K562 (cell line): ENCODE data around the gene MYLK4. TPM values are rescaled to one million over a fixed set of nuclear protein-coding genes. Genes with fewer than 3 reads are reported as not detected.

ENCODE experiments used
- ARID4B ChIP-seq: sonication (generic); formaldehyde crosslinking; IDR thresholded peaks from 2 replicates; pipeline ENCODE4 v1.8.0; 2022; ENCODE audit warnings: mild to moderate bottlenecking, missing genetic modification reagents
- CGGBP1 ChIP-seq: fragments of 250-450 bp; sonication (Bioruptor Pico); IDR thresholded peaks from 2 replicates; pipeline ENCODE4 v1.9.0; 2021; ENCODE audit warnings: mild to moderate bottlenecking
- CHD2 ChIP-seq: IDR thresholded peaks from 2 replicates; pipeline ENCODE4 v1.6.1; 2011; ENCODE audit warnings: low read depth, low read length
- CHD4 ChIP-seq: fragments of 200-600 bp; sonication (generic); IDR thresholded peaks from 3 replicates; pipeline ENCODE4 v1.6.1; 2012; ENCODE audit warnings: low read depth, mild to moderate bottlenecking, mixed read lengths, low read length, inconsistent platforms; ENCODE audit not compliant: insufficient read depth, insufficient replicate concordance, poor library complexity, severe bottlenecking
- DPF2 ChIP-seq: fragments of 450-650 bp; IDR thresholded peaks from 2 replicates; pipeline ENCODE4 v1.6.1; 2016
- EGR1 ChIP-seq: fragments of 450-650 bp; conservative IDR thresholded peaks from 2 replicates; pipeline ENCODE4 v1.6.1; 2017; ENCODE audit warnings: mild to moderate bottlenecking
- FOXM1 ChIP-seq, 2 experiments: fragments of 450-650 bp in 1 of 2; sonication (generic) in 1 of 2; formaldehyde crosslinking in 1 of 2; IDR thresholded peaks; 2 replicates each; pipeline versions ENCODE4 v1.6.1 to v1.9.0; 2017 to 2022; ENCODE audit warnings: low read depth in 2 of 2, mild to moderate bottlenecking in 2 of 2, missing genetic modification reagents in 1 of 2, moderate library complexity in 1 of 2
- MCM2 ChIP-seq: fragments of 450-650 bp; IDR thresholded peaks from 2 replicates; pipeline ENCODE4 v1.6.1; 2017; ENCODE audit warnings: low read depth, mild to moderate bottlenecking
- NCOR1 ChIP-seq: fragments of 450-650 bp; IDR thresholded peaks from 2 replicates; pipeline ENCODE4 v1.6.1; 2016; ENCODE audit warnings: mild to moderate bottlenecking, moderate library complexity
- TEAD2 ChIP-seq: fragments of 450-650 bp; IDR thresholded peaks from 2 replicates; pipeline ENCODE4 v1.6.1; 2016; ENCODE audit warnings: missing genetic modification characterization, control low read depth, missing compliant biosample characterization
- polyA plus RNA-seq, 8 experiments: library from polyadenylated mRNA; depleted of rRNA in 4 of 8; stranded (reverse) in 5 of 8; unstranded in 3 of 8; fragments of >200 nt; fragmentation: Nextera tagmentation in 2 of 8; fragmentation: Illumina TruSeq in 1 of 8; extraction: Ambion mirVana in 2 of 8; extraction: Trizol in 1 of 8; gene quantifications; 2 replicates each; pipeline versions ENCODE4 v1.2.1 to v1.2.3, GENCODE V29; 2011 to 2014; ENCODE audit warnings: inconsistent platforms in 1 of 8, missing spikeins in 1 of 8
- total RNA-seq, 7 experiments: library from RNA; depleted of rRNA in 6 of 7; stranded (reverse); fragments of >200 nt in 6 of 7; fragmentation: Illumina TruSeq in 2 of 7; extraction: Trizol in 2 of 7; gene quantifications; 2 replicates each; pipeline versions ENCODE4 v1.2.1 to v1.2.3, GENCODE V29; 2011 to 2021; ENCODE audit warnings: low replicate concordance in 1 of 7
- TF ChIP-seq, protein P1 (sequence below), 2 experiments: fragments of 450-650 bp in 1 of 2; sonication (generic) in 1 of 2; formaldehyde crosslinking in 1 of 2; IDR thresholded peaks; 2 replicates each; pipeline versions ENCODE4 v1.7.1 to v1.9.0; 2016 to 2022; ENCODE audit warnings: inconsistent platforms in 1 of 2, mild to moderate bottlenecking in 1 of 2, missing genetic modification reagents in 1 of 2
- TF ChIP-seq, protein P2 (sequence below): sonication (generic); formaldehyde crosslinking; IDR thresholded peaks from 2 replicates; pipeline ENCODE4 v1.9.0; 2022; ENCODE audit warnings: mild to moderate bottlenecking, missing genetic modification reagents

MYLK4 gene
- total and polyA plus RNA-seq, 9 of the 15 experiments (the other 6 are each of a cell fraction or from before 2014, with no cell fraction given): 0.01 to 0.15 (median 0.06) TPM

- TF ChIP-seq FOXM1 (IDR thresholded peaks at IDR 0.05; ENCODE audit: low read depth) (0 out of 2 replicates have a peak, but pooled peaks have one; percentile 2), FOXM1 (CRISPR knock-in tag; IDR thresholded peaks at IDR 0.05; ENCODE audit: low read depth) (no peak), NCOR1 (peak; percentile 22; the same call in 1 of the 2 replicates), CHD4 (no peak), CHD2 (no peak), DPF2 (peak; percentile 60; the same call in 1 of the 2 replicates), CGGBP1 (CRISPR knock-in tag) (no peak), EGR1 (no peak), TEAD2 (tag) (no peak), ARID4B (no peak), MCM2 (no peak)
- TF ChIP-seq, protein P1, sequence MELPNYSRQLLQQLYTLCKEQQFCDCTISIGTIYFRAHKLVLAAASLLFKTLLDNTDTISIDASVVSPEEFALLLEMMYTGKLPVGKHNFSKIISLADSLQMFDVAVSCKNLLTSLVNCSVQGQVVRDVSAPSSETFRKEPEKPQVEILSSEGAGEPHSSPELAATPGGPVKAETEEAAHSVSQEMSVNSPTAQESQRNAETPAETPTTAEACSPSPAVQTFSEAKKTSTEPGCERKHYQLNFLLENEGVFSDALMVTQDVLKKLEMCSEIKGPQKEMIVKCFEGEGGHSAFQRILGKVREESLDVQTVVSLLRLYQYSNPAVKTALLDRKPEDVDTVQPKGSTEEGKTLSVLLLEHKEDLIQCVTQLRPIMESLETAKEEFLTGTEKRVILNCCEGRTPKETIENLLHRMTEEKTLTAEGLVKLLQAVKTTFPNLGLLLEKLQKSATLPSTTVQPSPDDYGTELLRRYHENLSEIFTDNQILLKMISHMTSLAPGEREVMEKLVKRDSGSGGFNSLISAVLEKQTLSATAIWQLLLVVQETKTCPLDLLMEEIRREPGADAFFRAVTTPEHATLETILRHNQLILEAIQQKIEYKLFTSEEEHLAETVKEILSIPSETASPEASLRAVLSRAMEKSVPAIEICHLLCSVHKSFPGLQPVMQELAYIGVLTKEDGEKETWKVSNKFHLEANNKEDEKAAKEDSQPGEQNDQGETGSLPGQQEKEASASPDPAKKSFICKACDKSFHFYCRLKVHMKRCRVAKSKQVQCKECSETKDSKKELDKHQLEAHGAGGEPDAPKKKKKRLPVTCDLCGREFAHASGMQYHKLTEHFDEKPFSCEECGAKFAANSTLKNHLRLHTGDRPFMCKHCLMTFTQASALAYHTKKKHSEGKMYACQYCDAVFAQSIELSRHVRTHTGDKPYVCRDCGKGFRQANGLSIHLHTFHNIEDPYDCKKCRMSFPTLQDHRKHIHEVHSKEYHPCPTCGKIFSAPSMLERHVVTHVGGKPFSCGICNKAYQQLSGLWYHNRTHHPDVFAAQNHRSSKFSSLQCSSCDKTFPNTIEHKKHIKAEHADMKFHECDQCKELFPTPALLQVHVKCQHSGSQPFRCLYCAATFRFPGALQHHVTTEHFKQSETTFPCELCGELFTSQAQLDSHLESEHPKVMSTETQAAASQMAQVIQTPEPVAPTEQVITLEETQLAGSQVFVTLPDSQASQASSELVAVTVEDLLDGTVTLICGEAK (IDR thresholded peaks at IDR 0.05): no peak
- TF ChIP-seq, protein P1 (CRISPR knock-in tag; IDR thresholded peaks at IDR 0.05): no peak
- TF ChIP-seq, protein P2, sequence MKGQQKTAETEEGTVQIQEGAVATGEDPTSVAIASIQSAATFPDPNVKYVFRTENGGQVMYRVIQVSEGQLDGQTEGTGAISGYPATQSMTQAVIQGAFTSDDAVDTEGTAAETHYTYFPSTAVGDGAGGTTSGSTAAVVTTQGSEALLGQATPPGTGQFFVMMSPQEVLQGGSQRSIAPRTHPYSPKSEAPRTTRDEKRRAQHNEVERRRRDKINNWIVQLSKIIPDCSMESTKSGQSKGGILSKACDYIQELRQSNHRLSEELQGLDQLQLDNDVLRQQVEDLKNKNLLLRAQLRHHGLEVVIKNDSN: no peak
Observed at GRCh38 chr6:2725999-2726567, 24.6 kb downstream of the MYLK4 start (continued).
